Neural cell (in vitro differentiated cells): ENCODE results near the gene AEBP1.

Source experiments
- CTCF ChIP-seq: fragments of 450-650 bp; IDR thresholded peaks from 2 replicates; pipeline ENCODE4 v1.5.1; 2014; ENCODE audit warnings: antibody characterized with exemption, mild to moderate bottlenecking, moderate library complexity; ENCODE audit not compliant: poor library complexity, severe bottlenecking
- EP300 ChIP-seq: fragments of 450-650 bp; conservative IDR thresholded peaks from 2 replicates; pipeline ENCODE4 v1.6.1; 2014; ENCODE audit warnings: antibody characterized with exemption, mild to moderate bottlenecking, moderate library complexity; ENCODE audit not compliant: poor library complexity, severe bottlenecking
- EZH2 ChIP-seq: fragments of 200-600, 300-800 bp; shearing (Covaris generic), sonication (generic); IDR thresholded peaks from 2 replicates; pipeline ENCODE4 v1.6.1; 2014; ENCODE audit warnings: antibody characterized with exemption, low read length, borderline replicate concordance, mild to moderate bottlenecking; ENCODE audit not compliant: insufficient read depth, poor library complexity, severe bottlenecking
- MXI1 ChIP-seq: fragments of 450-650 bp; conservative IDR thresholded peaks from 2 replicates; pipeline ENCODE4 v1.6.1; 2014; ENCODE audit warnings: antibody characterized with exemption, mild to moderate bottlenecking; ENCODE audit not compliant: poor library complexity, severe bottlenecking
- POLR2AphosphoS5 ChIP-seq: IDR thresholded peaks from 2 replicates; pipeline ENCODE4 v1.6.1; 2012
- RAD21 ChIP-seq: fragments of 450-650 bp; conservative IDR thresholded peaks from 2 replicates; pipeline ENCODE4 v1.6.1; 2014; ENCODE audit warnings: antibody characterized with exemption, mild to moderate bottlenecking, moderate library complexity
- REST ChIP-seq: IDR thresholded peaks from 2 replicates; pipeline ENCODE4 v1.6.1; 2012; ENCODE audit warnings: borderline replicate concordance
- SMC3 ChIP-seq: fragments of 450-650 bp; conservative IDR thresholded peaks from 2 replicates; pipeline ENCODE4 v1.6.1; 2014; ENCODE audit warnings: antibody characterized with exemption, mild to moderate bottlenecking, moderate library complexity; ENCODE audit not compliant: poor library complexity
- TAF1 ChIP-seq: IDR thresholded peaks from 2 replicates; pipeline ENCODE4 v1.6.1; 2012; ENCODE audit warnings: low read depth

- no peak for TF ChIP-seq EP300
- no peak for TF ChIP-seq CTCF
- TF ChIP-seq EZH2 = no peak
- TF ChIP-seq POLR2AphosphoS5 = no peak
- no peak for TF ChIP-seq REST
- TF ChIP-seq TAF1 = no peak
- no peak for TF ChIP-seq SMC3
- TF ChIP-seq RAD21 = no peak
- TF ChIP-seq MXI1 = no peak
Observed at GRCh38 chr7:44162179-44162578, 58.0 kb downstream of the AEBP1 start.
